GM23248 (cell line): ENCODE measurements around the gene GABPB1.

Experiments
- EZH2 ChIP-seq: fragments of 200-600 bp; sonication (generic); IDR thresholded peaks from 2 replicates; pipeline ENCODE4 v1.6.1; 2018; ENCODE audit warnings: antibody characterized with exemption, mild to moderate bottlenecking; ENCODE audit not compliant: insufficient read depth, poor library complexity, severe bottlenecking
- EZH2phosphoT487 ChIP-seq: fragments of 200-600 bp; sonication (generic); IDR thresholded peaks from 2 replicates; pipeline ENCODE4 v1.6.1; 2018; ENCODE audit warnings: antibody characterized with exemption, moderate library complexity, mild to moderate bottlenecking, low read depth; ENCODE audit not compliant: insufficient read depth

- TF ChIP-seq EZH2phosphoT487 (no peak), EZH2 (no peak)
These were observed 105.3 kb downstream of the GABPB1 start for GRCh38 chr15:50249704-50250103.
